Kidney epithelial cell (primary cell): Measurements from ENCODE around the gene ATF3. TPM values are rescaled to one million over a fixed set of nuclear protein-coding genes. Genes with fewer than 3 reads are reported as not detected.

ENCODE experiments used
- DNase-seq: peaks from one replicate; pipeline ENCODE4 v3.0.0-alpha.2; 2010; ENCODE audit warnings: low read depth
- H3K27me3 ChIP-seq: 2 replicates; pipeline ENCODE4 v1.6.0; 2011; ENCODE audit warnings: low read length; ENCODE audit not compliant: control insufficient read depth, insufficient read depth
- H3K36me3 ChIP-seq: 2 replicates; pipeline ENCODE4 v1.5.1; 2011; ENCODE audit warnings: low read length; ENCODE audit not compliant: control insufficient read depth, insufficient read depth
- H3K4me3 ChIP-seq: 2 replicates; pipeline ENCODE4 v1.5.1; 2011; ENCODE audit warnings: low read depth, mild to moderate bottlenecking, control low read depth, low read length
- total RNA-seq: library from RNA; depleted of rRNA; stranded (reverse); fragments of >200 nt; gene quantifications from 2 replicates; pipeline ENCODE4 v1.2.3, GENCODE V29; 2015
- TF ChIP-seq, protein P1 (sequence below): IDR thresholded peaks from 2 replicates; pipeline ENCODE4 v1.5.1; 2011; ENCODE audit warnings: mild to moderate bottlenecking, moderate library complexity, low read length, control low read depth, inconsistent platforms; ENCODE audit not compliant: insufficient read depth, poor library complexity, severe bottlenecking

The ATF3 gene
- total RNA-seq, 1 donor from 2014 or later = 99.2 TPM

DNA sequence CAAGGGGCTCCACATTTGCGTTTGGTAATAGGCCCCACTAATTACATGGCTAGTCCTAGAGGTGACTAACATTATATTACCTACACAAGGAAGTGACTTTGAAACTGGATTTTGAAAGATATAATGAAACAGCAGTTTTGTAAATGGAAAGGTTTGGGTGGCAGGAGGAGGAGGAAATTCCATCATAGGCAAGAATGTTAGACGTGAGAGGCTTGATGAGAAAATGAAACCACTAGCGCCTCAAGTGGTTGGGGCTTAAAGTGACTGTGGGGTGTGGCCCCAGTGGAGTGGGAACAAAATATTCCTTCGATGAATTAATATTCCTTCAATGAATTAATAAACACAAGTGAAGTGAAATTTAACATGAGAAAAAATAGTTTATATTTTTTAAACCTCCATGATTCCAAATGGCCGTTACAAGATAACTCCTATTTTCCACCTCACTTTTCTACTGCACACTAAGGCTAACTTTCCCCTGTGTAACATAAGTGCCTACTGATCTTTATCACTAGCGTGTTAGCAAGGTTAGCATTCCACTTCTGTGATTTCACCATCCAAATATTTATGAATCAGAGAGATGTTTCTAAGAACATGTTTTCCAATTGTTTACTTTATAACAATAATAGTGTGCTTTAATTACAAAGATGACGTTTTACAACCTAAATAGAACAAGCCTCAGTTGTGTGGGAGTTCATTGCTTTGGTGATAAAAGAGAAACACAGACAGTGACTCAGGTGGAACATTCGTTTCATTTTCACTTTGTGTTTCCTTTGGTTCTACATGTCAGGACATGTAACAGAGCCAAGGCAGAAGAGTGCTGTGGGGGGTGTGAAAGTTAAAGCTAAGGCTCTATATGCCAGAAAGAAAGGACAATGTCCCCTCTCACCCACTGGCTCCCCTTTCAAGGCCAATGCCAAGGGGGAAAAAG, 12.5 kb upstream of the ATF3 start:
- Histone ChIP-seq H3K36me3 (no peaks in the 10 kb centered on the region), H3K4me3 (no peak overlapping the region), H3K27me3 (no peaks in the 10 kb centered on the region)
- TF ChIP-seq, protein P1, sequence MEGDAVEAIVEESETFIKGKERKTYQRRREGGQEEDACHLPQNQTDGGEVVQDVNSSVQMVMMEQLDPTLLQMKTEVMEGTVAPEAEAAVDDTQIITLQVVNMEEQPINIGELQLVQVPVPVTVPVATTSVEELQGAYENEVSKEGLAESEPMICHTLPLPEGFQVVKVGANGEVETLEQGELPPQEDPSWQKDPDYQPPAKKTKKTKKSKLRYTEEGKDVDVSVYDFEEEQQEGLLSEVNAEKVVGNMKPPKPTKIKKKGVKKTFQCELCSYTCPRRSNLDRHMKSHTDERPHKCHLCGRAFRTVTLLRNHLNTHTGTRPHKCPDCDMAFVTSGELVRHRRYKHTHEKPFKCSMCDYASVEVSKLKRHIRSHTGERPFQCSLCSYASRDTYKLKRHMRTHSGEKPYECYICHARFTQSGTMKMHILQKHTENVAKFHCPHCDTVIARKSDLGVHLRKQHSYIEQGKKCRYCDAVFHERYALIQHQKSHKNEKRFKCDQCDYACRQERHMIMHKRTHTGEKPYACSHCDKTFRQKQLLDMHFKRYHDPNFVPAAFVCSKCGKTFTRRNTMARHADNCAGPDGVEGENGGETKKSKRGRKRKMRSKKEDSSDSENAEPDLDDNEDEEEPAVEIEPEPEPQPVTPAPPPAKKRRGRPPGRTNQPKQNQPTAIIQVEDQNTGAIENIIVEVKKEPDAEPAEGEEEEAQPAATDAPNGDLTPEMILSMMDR = peak; percentile 67
- DNase-seq = peak; percentile 97

DNA sequence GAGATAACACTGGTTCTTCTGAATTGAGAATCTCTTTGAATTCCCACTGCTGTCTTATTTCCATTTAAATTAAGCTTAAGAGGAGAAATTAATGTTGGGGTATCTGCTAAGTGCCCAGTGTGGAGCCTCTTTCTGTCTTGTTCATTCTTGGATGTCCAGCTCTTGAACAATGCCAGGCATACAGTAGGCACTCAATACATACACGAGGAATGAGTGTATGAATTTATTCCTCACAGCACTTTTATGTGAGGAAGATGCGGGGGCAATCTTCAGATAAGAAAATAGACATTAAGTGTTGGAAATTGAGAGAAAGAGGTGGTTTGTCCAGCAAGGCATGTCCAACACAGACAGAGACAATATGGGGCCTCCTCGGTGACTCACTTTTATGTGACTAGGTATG, 11.8 kb upstream of the ATF3 start:
- no peak for DNase-seq
- H3K36me3 ChIP-seq = no peaks in the 10 kb centered on the region
- no peaks in the 10 kb centered on the region for H3K27me3 ChIP-seq
- TF ChIP-seq, protein P1 = no peak
- H3K4me3 ChIP-seq = no peak overlapping the region

DNA sequence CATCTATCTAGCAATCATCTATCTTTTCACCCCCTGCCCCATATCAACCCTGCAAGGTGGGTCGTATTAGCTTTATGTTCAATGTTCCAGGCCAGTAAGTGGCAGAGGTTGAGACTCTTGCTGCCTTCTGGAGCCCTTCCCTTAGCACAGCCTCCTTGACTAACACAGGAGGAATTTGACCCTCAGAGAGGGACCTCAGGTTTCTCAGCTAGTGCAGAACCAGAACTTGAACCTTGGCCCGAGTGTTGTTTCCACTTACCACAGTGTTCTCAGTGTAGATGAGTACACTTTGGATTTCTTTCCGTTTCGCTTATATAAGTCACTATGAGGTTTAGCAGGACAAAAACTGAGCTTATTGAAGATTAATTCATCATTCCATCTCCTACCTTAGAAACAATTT, 11.1 kb upstream of the ATF3 start:
- H3K36me3 ChIP-seq = no peaks in the 10 kb centered on the region
- TF ChIP-seq, protein P1 = no peak
- peaks cover 3% of the 10 kb centered on the region for H3K27me3 ChIP-seq
- no peak overlapping the region for H3K4me3 ChIP-seq
- DNase-seq = no peak

DNA sequence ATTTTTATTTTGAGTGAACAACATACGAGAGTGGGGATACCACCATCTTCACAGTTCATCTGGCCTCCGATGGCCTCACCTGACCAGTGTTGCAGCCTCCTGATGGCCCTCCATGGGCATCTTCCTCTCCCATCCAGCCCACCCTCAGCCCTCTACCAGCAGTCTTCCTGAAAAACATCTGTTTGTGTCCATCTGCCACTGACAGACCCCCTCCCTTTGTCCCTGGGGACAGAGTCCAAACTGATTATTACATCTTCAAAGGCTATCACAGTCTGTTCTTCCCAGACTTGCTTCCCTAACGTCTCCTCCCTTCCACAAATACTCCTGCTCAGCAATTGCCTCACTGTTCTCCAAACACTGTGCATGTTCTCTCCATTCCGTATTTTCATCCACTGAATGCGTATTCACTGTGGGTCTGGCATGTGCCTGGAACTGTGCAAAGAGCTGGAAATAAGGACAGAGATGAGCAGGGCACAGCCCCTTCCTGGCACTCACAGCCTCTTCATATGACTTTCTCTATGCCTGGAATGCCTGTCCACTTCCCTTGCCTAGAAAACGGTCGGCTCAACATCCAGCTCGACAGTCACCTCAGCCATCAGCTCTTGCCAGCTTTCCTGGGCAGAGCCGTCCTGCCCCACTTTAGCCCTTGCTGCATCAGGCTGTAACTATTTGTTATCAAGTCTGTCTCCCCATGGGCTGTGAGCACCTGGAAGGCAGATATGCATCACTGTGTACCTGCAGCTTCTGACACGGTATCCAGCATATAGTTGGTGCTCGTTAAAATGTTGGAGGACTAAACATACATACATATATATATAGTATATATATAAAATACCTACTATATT, 8.3 kb upstream of the ATF3 start:
- DNase-seq = no peak
- Histone ChIP-seq H3K27me3 (peaks cover 13% of the 10 kb centered on the region), H3K36me3 (no peaks in the 10 kb centered on the region), H3K4me3 (no peak overlapping the region)
- TF ChIP-seq, protein P1 = no peak

DNA sequence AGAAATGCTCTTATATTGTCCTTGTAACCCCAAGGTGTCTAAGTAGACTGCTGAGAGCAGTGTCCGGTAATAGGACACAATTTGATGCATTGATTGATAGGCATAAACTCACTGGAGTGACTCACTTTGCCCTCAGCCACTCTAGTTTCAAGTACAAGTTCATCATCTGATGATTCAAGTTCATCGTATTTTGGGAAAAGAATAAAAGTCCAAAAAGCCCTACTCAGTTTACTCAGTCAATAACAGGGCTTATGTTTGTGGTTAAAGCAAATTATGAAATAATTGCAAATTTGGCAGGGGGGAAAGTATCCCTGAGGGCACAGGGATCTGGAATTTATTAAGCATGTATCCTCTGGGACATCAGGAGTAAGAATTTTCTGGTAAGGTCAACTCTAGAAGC, 7.6 kb upstream of the ATF3 start:
- DNase-seq = no peak
- TF ChIP-seq, protein P1 = no peak
- peaks cover 16% of the 10 kb centered on the region for H3K27me3 ChIP-seq
- H3K4me3 ChIP-seq = no peak overlapping the region
- H3K36me3 ChIP-seq = no peaks in the 10 kb centered on the region
